ENCODE measurements around the gene GOLGA6C.

DNA sequence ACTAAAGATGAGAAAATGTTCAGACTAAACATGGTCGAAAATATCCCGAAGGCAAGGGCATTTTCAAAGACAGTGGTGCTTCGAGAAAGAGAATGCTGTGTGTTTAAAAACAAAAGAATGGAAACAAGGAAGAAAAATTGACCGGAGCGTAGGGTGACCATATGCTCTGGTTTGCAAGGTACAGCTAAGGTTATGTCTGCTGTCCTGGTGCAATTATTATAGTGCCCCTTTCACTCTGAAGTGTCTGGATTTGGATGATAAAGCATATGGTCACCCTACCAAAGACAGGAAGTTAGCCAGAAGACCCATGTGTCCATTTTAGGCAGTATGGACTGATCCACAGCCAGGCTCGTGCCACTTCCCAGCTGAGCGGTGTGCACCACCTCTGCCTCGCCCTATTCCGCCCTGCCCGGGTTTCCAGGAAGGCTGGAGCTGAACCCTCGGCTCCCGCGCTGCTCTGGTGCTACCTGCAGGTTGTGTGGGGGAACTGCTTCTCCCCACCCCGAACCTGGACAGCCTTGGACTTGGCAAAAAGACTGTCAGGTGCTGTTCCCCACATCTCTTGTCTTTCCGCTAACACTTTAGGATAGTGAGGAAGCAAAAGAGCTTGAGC, 49.8 kb downstream of the GOLGA6C start:
- TF ChIP-seq, protein P1, sequence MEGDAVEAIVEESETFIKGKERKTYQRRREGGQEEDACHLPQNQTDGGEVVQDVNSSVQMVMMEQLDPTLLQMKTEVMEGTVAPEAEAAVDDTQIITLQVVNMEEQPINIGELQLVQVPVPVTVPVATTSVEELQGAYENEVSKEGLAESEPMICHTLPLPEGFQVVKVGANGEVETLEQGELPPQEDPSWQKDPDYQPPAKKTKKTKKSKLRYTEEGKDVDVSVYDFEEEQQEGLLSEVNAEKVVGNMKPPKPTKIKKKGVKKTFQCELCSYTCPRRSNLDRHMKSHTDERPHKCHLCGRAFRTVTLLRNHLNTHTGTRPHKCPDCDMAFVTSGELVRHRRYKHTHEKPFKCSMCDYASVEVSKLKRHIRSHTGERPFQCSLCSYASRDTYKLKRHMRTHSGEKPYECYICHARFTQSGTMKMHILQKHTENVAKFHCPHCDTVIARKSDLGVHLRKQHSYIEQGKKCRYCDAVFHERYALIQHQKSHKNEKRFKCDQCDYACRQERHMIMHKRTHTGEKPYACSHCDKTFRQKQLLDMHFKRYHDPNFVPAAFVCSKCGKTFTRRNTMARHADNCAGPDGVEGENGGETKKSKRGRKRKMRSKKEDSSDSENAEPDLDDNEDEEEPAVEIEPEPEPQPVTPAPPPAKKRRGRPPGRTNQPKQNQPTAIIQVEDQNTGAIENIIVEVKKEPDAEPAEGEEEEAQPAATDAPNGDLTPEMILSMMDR (conservative IDR thresholded peaks at IDR 0.05; ENCODE audit: low read length) = peak; percentile 70
- no peak for TF ChIP-seq EZH2phosphoT487 (IDR thresholded peaks at IDR 0.05; ENCODE audit: borderline replicate concordance, low read depth, low read length)
